Fibroblast of mammary gland (primary cell): ENCODE data around the gene FGFR1OP2.

ENCODE experiments used
- DNase-seq: peaks from one replicate; pipeline ENCODE4 v3.0.0-alpha.2; 2010; ENCODE audit warnings: low read depth
- H3K4me3 ChIP-seq: 2 replicates; pipeline ENCODE4 v1.5.1; 2011; ENCODE audit warnings: low read depth, mild to moderate bottlenecking, low read length, moderate library complexity; ENCODE audit not compliant: control insufficient read depth
- TF ChIP-seq, protein P1 (sequence below): conservative IDR thresholded peaks from 2 replicates; pipeline ENCODE4 v1.5.1; 2011; ENCODE audit warnings: low read depth, low read length, inconsistent platforms; ENCODE audit not compliant: control insufficient read depth, insufficient read depth

Gene FGFR1OP2

DNA sequence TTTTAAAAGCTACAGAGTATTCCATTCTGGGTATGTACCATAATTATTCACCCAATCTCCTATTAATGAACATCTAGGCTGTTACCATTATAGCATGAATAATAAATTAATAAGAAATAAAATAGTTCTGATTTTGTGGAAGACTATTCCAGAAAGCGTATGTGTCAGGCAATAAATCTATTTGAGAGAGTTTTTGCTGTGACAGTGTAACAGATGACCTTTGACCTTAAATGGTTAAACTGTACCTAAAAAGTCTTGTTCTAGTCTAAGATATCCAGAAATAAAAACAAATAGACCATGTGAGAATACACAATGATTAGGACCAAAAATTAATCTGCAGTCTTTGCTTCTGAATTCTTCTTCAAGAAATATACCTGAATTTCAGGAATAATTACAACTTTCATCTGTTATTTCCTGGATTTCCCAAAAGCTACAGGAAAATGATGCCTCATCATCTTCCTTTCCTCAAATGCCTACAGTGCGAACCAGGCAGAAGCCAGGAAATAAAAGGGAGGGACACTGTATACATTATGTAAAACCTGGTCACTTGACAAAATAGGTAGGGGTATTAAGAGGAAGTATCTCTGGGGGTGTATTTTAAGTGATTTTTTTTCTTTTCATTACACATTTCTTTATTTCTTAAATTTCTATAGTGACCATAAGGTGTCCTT is 68.7 kb downstream of the FGFR1OP2 start:
- H3K4me3 ChIP-seq, result no peak overlapping the region
- no peak for DNase-seq
- TF ChIP-seq, protein P1, sequence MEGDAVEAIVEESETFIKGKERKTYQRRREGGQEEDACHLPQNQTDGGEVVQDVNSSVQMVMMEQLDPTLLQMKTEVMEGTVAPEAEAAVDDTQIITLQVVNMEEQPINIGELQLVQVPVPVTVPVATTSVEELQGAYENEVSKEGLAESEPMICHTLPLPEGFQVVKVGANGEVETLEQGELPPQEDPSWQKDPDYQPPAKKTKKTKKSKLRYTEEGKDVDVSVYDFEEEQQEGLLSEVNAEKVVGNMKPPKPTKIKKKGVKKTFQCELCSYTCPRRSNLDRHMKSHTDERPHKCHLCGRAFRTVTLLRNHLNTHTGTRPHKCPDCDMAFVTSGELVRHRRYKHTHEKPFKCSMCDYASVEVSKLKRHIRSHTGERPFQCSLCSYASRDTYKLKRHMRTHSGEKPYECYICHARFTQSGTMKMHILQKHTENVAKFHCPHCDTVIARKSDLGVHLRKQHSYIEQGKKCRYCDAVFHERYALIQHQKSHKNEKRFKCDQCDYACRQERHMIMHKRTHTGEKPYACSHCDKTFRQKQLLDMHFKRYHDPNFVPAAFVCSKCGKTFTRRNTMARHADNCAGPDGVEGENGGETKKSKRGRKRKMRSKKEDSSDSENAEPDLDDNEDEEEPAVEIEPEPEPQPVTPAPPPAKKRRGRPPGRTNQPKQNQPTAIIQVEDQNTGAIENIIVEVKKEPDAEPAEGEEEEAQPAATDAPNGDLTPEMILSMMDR, result no peak

DNA sequence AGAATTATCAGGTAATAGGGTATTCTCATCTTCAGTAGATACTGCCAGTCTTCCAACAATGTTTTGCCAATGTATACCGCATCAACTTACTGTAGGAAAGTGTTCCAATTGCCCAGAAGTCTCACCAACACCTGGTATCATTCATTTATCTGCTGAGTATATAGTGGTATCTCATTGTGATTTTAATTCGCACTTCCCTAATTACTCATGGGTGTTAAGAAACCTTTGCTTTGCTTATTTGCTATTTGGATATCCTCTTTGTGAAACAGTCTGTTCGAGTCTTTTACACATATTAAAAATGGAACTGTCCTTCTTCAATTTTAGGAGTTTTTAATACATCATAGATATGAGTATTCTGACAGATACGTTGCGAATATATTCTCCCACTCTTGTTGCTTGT is 69.8 kb downstream of the FGFR1OP2 start:
- H3K4me3 ChIP-seq, result no peak overlapping the region
- DNase-seq, result no peak
- TF ChIP-seq, protein P1, result no peak

DNA sequence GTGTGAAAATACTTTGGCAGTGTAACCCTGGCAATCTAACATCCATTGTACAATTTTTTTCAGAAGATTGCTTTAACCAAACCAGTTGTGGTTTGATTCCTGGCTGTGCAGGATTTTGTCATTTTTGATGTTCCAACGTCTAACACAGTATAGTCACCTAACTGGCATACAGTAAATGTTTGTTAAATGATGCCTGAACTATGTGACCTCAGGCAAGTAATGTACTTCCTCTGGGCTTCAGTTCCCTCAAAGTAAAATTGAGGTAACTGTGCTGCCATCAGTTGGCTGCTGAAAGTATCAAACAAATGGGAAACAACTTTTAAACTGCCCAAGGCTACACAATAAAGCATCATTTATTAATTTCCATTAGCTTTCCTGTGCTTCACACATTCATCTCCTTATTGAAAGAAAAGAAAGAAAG is 71.6 kb downstream of the FGFR1OP2 start:
- no peak overlapping the region for H3K4me3 ChIP-seq
- no peak for DNase-seq

DNA sequence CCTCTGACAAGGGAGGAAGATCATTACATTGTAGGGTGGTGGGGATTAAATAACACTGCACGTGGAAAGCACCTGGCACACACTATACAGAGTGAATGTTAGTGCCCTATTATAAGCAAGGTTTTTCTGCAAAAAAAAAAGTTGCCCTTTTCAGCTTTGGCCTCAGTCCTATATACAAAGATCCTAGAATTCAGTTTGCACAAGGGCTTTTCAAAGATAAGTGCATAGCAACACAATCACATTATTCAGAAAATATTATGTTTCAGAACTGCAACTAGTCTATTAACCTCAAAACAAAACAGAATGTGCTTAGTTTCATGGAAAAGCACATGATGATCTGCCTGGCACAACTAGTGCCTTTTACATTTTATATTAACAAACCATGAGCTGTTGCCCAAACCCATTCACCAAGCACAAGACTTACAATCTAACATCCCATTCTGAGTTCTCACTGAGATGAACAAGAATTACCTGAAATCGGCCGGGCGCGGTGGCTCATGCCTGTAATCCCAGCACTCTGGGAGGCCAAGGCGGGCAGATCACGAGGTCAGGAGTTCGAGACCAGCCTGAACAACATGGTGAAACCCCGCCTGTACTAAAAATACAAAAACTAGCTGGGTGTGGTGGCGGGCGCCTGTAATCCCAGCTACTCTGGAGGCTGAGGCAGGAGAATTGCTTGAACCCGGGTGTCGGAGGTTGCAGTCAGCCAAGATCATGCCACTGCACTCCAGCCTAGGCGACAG is 74.1 kb downstream of the FGFR1OP2 start:
- DNase-seq, result no peak
- TF ChIP-seq, protein P1, result no peak
- H3K4me3 ChIP-seq, result no peak overlapping the region

More for the DNA sequence above, 71.6 kb downstream of the FGFR1OP2 start:
- TF ChIP-seq, protein P1, result no peak

DNA sequence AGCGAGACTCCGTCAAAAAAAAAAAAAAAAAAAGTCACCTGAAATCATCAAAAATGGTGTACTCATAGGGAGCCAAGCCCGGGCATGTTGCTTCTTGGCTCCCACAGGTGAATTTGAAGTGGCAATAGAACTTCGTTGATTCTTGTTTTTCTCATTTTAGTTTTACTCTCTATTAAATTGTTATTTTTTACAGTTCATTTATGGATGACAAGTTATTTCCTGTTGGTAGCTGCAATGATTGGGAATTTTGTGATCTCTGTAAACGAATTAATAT is 74.6 kb downstream of the FGFR1OP2 start:
- peak overlapping the region; percentile 93 for H3K4me3 ChIP-seq
- DNase-seq, result no peak
- TF ChIP-seq, protein P1, result no peak

DNA sequence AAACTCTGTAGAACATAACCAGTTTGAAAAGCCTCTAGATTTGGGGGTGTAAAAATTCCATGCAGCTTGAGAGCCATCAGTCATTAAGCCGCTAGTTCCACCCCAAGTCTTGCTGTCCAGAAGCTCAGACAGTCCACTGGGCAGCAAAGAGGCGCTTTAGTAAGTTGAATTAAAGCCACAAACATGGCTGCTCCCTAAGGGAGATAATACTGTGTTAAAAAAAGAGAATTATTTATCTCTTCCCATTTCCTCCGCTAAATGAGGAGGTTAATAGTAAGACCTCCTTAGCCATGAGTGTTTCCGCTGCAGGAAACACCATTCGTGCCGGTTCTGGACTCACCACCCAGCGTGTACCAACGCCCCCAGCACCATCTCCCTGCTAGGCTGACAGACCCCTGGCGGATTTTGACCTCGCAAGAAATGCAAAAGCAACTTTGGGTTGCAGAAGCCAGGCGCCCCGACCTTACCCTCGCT is 75.4 kb downstream of the FGFR1OP2 start:
- TF ChIP-seq, protein P1, result no peak
- peak overlapping the region; percentile 93 for H3K4me3 ChIP-seq
- peak; percentile 47 for DNase-seq
